CD14-positive monocyte (primary cell): Measurements from ENCODE around the gene CYREN. TPM values are rescaled to one million over a fixed set of nuclear protein-coding genes. Genes with fewer than 3 reads are reported as not detected.

ENCODE experiments used
- DNase-seq, 3 donors: peaks; one replicate each; pipeline ENCODE4 v3.0.0-alpha.2; 2011 to 2022
- H2AFZ ChIP-seq: 2 replicates; pipeline ENCODE4 v1.6.0; 2012; ENCODE audit warnings: mild to moderate bottlenecking, low read depth, low read length, inconsistent platforms; ENCODE audit not compliant: insufficient read depth, poor library complexity, severe bottlenecking
- H3K27ac ChIP-seq, 2 donors: 1 replicate in 1 of 2; 2 replicates in 1 of 2; pipeline ENCODE4 v1.5.1; 2012 to 2013; ENCODE audit warnings: low read length in 2 of 2, control low read depth in 1 of 2, inconsistent platforms in 1 of 2, low read depth in 1 of 2, mild to moderate bottlenecking in 1 of 2
- H3K27me3 ChIP-seq, 2 donors: one replicate each; pipeline versions ENCODE4 v1.6.0 to v1.6.1; 2011 to 2013; ENCODE audit warnings: low read length in 2 of 2; ENCODE audit not compliant: control insufficient read depth in 2 of 2, insufficient read depth in 2 of 2
- H3K36me3 ChIP-seq, 2 donors: replicated peaks in 1 of 2; 1 replicate in 1 of 2; 2 replicates in 1 of 2; pipeline versions ENCODE4 v1.5.1 to v1.6.1; 2012 to 2013; ENCODE audit warnings: low read length in 2 of 2, control low read depth in 1 of 2, inconsistent platforms in 1 of 2, mild to moderate bottlenecking in 1 of 2; ENCODE audit not compliant: insufficient read depth in 2 of 2, control insufficient read depth in 1 of 2
- H3K4me1 ChIP-seq, 2 donors: 1 replicate in 1 of 2; 2 replicates in 1 of 2; pipeline versions ENCODE4 v1.5.1 to v1.6.1; 2012 to 2013; ENCODE audit warnings: low read length in 2 of 2, control low read depth in 1 of 2, inconsistent platforms in 1 of 2, mild to moderate bottlenecking in 1 of 2, moderate library complexity in 1 of 2; ENCODE audit not compliant: insufficient read depth in 2 of 2, control insufficient read depth in 1 of 2
- H3K4me2 ChIP-seq: replicated peaks from 2 replicates; pipeline ENCODE3; 2012; ENCODE audit warnings: low read length, moderate library complexity, mild to moderate bottlenecking; ENCODE audit not compliant: poor library complexity, severe bottlenecking; ENCODE audit errors: extremely low read depth
- H3K4me3 ChIP-seq, 3 experiments: fragments of 200-600 bp in 1 of 3; sonication (generic) in 1 of 3; replicated peaks in 1 of 3; 1 replicate in 2 of 3; 2 replicates in 1 of 3; pipeline ENCODE4 v1.5.1; 2011 to 2013; ENCODE audit warnings: low read length in 3 of 3, mild to moderate bottlenecking in 3 of 3, control low read depth in 2 of 3, low read depth in 2 of 3, inconsistent platforms in 1 of 3, moderate library complexity in 1 of 3
- H3K79me2 ChIP-seq: 2 replicates; pipeline ENCODE4 v1.6.0; 2012; ENCODE audit warnings: mild to moderate bottlenecking, control low read depth, inconsistent platforms, low read length, moderate library complexity; ENCODE audit not compliant: insufficient read depth
- H3K9ac ChIP-seq: 2 replicates; pipeline ENCODE4 v1.6.0; 2017; ENCODE audit warnings: low read length, mild to moderate bottlenecking; ENCODE audit not compliant: insufficient read depth, poor library complexity, severe bottlenecking
- H3K9me3 ChIP-seq, 2 donors: replicated peaks in 1 of 2; 1 replicate in 1 of 2; 2 replicates in 1 of 2; pipeline versions ENCODE4 v1.5.1 to v1.6.1; 2012 to 2013; ENCODE audit warnings: low read length in 2 of 2, control low read depth in 1 of 2; ENCODE audit not compliant: control insufficient read depth in 1 of 2, insufficient read depth in 1 of 2
- H4K20me1 ChIP-seq: 2 replicates; pipeline ENCODE4 v1.6.0; 2012; ENCODE audit warnings: mild to moderate bottlenecking, low read length, control low read depth, moderate library complexity; ENCODE audit not compliant: insufficient read depth
- H3K27ac Mint-ChIP-seq, 7 donors: one replicate each; pipeline ENCODE4 v1.8.0; 2020; ENCODE audit warnings: mild to moderate bottlenecking in 7 of 7, mixed read lengths in 7 of 7, moderate library complexity in 6 of 7, inconsistent platforms in 2 of 7
- H3K27me3 Mint-ChIP-seq, 3 donors: one replicate each; pipeline ENCODE4 v1.8.0; 2021 to 2022; ENCODE audit warnings: low read depth in 3 of 3, mild to moderate bottlenecking in 3 of 3, mixed read lengths in 3 of 3, moderate library complexity in 3 of 3, inconsistent platforms in 1 of 3
- H3K36me3 Mint-ChIP-seq, 2 donors: one replicate each; pipeline ENCODE4 v1.8.0; 2020; ENCODE audit warnings: mixed read lengths in 2 of 2, inconsistent platforms in 1 of 2, mild to moderate bottlenecking in 1 of 2
- H3K4me1 Mint-ChIP-seq: one replicate; pipeline ENCODE4 v1.8.0; 2020; ENCODE audit warnings: mild to moderate bottlenecking, mixed read lengths
- H3K4me3 Mint-ChIP-seq, 2 donors: one replicate each; pipeline ENCODE4 v1.8.0; 2020; ENCODE audit warnings: mild to moderate bottlenecking in 2 of 2, mixed read lengths in 2 of 2, moderate library complexity in 1 of 2
- H3K9me3 Mint-ChIP-seq, 7 donors: one replicate each; pipeline ENCODE4 v1.8.0; 2020 to 2022; ENCODE audit warnings: mixed read lengths in 7 of 7, mild to moderate bottlenecking in 6 of 7, moderate library complexity in 6 of 7, inconsistent platforms in 2 of 7
- CTCF ChIP-seq: fragments of 200-600 bp; IDR thresholded peaks from one replicate; pipeline ENCODE4 v1.8.0; 2022; ENCODE audit warnings: antibody characterized with exemption, mild to moderate bottlenecking
- WGBS: methylation state at CpG from one replicate; pipeline ENCODE4 v1.1.5; 2013; ENCODE audit warnings: missing lambda C conversion rate; ENCODE audit not compliant: insufficient coverage; 5-methylcytosine and 5-hydroxymethylcytosine counted together
- intact Hi-C, 2 donors: fragments of 100-400 bp; cut with micrococcal nuclease; formaldehyde crosslinking; loops; one replicate each; pipeline versions ENCODE4 v1.15.0 to v1.15.1; 2023
- polyA plus RNA-seq, 3 donors: library from polyadenylated mRNA; depleted of rRNA in 1 of 3; unstranded in 2 of 3; stranded (reverse) in 1 of 3; fragments of 300-500 nt in 2 of 3; fragments of >200 nt in 1 of 3; fragmentation: Illumina TruSeq in 2 of 3; gene quantifications; 1 replicate in 2 of 3; 2 replicates in 1 of 3; pipeline ENCODE4 v1.2.3, GENCODE V29; 2012 to 2021

The CYREN gene
- polyA plus RNA-seq, 3 donors = 20.6 to 47.4 (median 40.1) TPM

GRCh38 chr7:135195968-135196629 is 25.6 kb upstream of the CYREN start:
- no peak for TF ChIP-seq CTCF
- Histone ChIP-seq H3K36me3 (peaks cover 94 to 100% of the 10 kb centered on the region in 2 donors), H3K4me3 (no peak overlapping the region), H3K9me3 (no peaks in the 10 kb centered on the region), H3K27ac (no peak overlapping the region), H3K79me2 (no peaks in the 10 kb centered on the region), H3K4me1 (no peaks in the 10 kb centered on the region), H2AFZ (no peak overlapping the region), H3K9ac (no peak overlapping the region), H3K4me2 (no peak overlapping the region), H4K20me1 (no peaks in the 10 kb centered on the region), H3K27me3 (no peaks in the 10 kb centered on the region)
- intact Hi-C loops = no loop called here
- 98% methylated on average over 13 of the region's 14 CpGs for WGBS
- Mint-ChIP-seq H3K4me1 (no peaks in the 10 kb centered on the region), H3K9me3 (no peaks in the 10 kb centered on the region), H3K36me3 (peaks cover 95 to 100% of the 10 kb centered on the region in 2 donors), H3K27me3 (no peaks in the 10 kb centered on the region), H3K27ac (peak overlapping the region in 3 of 7 donors; percentile 16 to 69 (median 64)), H3K4me3 (no peak overlapping the region)
- no peak for DNase-seq

DNA sequence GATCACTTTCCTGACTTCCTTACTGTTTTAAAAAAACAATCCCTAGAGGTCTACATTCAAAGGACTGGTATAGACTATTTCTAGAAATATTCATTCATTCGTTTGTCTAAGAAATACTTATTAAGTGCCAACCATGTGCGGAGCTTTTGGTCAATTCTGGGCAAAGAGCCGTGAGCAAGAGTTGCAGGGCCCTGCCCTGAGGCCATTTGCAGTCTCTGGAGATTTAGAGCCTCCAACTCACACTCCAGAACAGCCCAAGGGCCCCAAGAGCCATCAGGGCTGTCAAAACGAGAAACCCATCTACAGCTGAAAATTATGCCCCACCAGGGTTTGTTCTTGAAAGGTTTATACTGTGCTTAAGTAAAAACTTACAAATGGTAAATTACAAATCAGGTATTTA is 24.6 kb upstream of the CYREN start:
- no peaks in the 10 kb centered on the region for H4K20me1 ChIP-seq
- H3K27me3 Mint-ChIP-seq = no peaks in the 10 kb centered on the region
- no peak overlapping the region for H2AFZ ChIP-seq
- intact Hi-C loops = no loop called here
- no peaks in the 10 kb centered on the region for H3K9me3 ChIP-seq
- H3K9me3 Mint-ChIP-seq = no peaks in the 10 kb centered on the region
- H3K9ac ChIP-seq = no peak overlapping the region
- TF ChIP-seq CTCF = no peak
- no peaks in the 10 kb centered on the region for H3K4me1 ChIP-seq
- no peaks in the 10 kb centered on the region for H3K79me2 ChIP-seq
- no peaks in the 10 kb centered on the region for H3K27me3 ChIP-seq
- H3K4me3 Mint-ChIP-seq = no peak overlapping the region
- H3K36me3 Mint-ChIP-seq = peaks cover 95 to 100% of the 10 kb centered on the region in 2 donors
- H3K4me1 Mint-ChIP-seq = no peaks in the 10 kb centered on the region
- 93% methylated on average over 3 of the region's 4 CpGs for WGBS
- H3K4me2 ChIP-seq = no peak overlapping the region
- H3K27ac ChIP-seq = no peak overlapping the region
- peaks cover 92 to 100% of the 10 kb centered on the region in 2 donors for H3K36me3 ChIP-seq
- DNase-seq = no peak
- H3K27ac Mint-ChIP-seq = peak overlapping the region in 2 of 7 donors; percentile 35 to 50
- no peak overlapping the region for H3K4me3 ChIP-seq
